ENCODE results near the gene ISY1.

ISY1 gene

DNA sequence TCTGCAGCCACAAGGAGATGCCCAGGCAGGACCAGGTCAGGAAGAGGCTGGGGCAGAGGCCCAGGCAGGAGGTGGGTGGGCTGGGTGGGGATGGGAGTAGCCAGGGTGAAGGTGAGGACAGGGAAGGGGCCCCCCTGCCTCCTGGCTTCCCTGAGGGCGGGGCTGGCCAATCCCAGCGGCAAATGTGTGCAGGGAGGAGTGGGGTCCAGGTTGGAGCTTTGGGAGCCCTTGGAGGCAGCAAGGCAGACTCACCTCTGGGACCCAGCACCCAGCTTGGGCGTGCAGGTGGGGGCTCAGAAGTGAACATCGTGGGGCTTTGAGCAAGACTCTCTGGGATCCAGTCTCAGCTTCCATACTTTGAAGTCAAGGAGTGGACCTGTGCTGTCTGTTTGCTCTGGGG lies 75.0 kb downstream of the ISY1 start:
- FAIRE-seq = no peak

DNA sequence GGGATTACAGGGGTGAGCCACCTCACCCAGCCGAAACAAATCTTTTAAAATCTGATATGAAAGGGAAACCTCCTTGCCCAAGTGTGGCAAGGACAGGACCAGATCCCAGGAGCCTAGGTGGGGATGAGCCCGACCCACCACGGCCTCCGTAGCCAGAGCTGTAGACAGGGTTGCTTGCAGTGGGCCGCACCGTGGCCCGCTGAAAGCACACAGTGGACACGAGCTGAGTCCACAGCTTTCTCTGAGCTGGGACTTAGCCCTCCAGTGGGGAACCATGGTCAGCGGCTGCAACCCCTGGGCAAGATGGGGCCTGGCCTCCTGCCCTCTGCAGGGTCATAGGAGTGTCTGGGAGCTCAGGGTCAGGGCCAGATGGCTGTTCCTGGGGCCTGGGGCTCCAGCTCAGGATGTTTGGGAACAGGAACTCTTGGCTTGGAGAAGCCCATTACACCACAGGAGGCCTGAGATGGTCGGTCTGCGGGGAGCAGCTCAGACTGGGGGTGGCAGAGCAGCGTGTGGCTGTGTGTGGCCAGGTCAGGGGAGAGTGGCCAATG lies 75.6 kb downstream of the ISY1 start:
- FAIRE-seq = no peak

DNA sequence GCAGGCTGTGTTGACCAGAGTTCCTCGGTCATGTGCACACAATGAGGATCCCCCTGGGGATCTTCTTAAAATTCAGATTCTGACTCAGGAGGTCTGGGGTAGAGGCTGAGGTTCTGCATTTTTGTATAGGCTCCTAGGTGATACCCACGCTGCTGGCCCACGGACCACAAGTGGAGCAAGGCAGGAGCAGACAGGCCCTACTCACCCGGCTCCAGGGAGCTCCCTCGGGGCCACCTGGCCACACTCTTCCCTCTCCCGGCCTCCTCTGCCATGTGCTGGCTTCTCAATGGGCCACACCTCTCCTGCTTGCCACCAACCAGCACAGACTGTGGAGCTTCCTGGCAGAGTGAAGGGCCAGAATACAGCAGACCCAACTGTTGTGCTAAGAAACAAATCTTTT lies 76.4 kb downstream of the ISY1 start:
- FAIRE-seq = no peak

DNA sequence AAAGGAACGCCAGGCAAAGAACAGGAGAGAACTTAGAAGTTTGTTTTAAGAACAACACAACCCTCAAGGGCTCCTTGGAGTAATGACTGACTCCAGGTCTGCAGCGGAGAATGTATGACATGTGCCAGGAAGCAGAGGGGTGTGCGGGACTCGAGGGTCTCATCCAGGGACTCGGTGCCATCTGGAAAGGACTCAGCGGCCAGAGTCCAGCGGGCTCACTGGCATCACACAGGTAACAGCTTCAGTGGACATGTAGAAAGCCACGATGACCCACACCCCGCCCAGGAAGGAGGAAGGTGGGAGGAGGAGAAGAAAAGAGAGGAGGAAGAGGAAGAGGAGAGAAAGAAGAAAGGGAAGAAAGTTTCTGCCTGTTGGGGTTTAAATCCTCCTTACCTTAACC lies 78.8 kb downstream of the ISY1 start:
- FAIRE-seq = no peak

DNA sequence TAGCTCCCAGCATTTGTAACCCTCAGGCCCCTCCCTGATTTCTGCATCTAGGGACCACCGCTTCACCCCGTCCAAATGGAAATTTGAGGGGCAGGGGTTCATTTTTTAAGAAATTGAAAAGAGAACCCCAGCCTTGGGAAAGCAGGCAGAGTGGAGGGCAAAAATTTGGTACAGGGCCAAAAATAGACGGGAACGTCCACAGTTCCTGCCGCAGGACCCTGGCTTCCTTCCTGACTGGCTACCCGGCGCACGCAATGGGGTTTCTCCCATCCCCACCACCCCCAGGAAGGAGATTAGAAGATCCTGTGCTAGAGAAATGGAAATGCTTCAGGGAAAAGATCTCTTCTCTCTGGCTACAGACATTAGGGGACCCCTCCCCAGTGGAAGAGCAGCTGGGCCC lies 79.4 kb downstream of the ISY1 start:
- FAIRE-seq = no peak

DNA sequence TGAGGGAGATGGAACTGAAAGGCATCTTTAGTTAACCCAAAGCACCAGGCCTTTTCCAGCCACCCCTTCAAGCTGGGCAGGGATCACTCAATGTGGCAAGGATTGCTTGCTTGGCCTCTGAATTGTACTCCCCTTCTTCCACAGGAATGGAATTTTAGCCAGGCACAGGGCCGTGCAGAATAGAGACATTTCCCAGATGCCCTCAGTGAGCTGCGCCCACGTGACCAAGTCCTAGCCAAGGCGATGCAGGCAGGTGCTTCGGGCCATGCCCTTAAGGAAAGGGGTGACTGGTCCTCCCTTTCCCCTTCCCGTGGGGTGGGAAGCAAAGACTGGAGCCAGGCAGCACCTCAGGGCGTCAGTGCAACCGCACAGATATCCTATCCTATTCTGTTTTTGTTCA lies 82.4 kb downstream of the ISY1 start:
- FAIRE-seq = no peak
